Stimulated activated memory B cell treated with anti-CD40 and anti-IgM and Interleukin-4, amounts not matched to agents 10 μg/mL and 1 μg/mL and 100 μg/mL, for 72 hours (primary cell): ENCODE measurements around the gene ZNF316.
A peak's percentile ranks its signal among the peaks of the same experiment; 100 is the strongest.

ENCODE experiments used
- ATAC-seq: fragments of 150-1000 bp; cut with Tn5 transposase; 2 replicates; pipeline ENCODE4 v1.10.0; 2021
- H3K27ac Mint-ChIP-seq: one replicate; pipeline ENCODE4 v1.8.0; 2022; ENCODE audit warnings: mild to moderate bottlenecking, mixed read lengths
- H3K27me3 Mint-ChIP-seq: one replicate; pipeline ENCODE4 v1.8.0; 2022; ENCODE audit warnings: mixed read lengths
- H3K36me3 Mint-ChIP-seq: one replicate; pipeline ENCODE4 v1.8.0; 2022; ENCODE audit warnings: mixed read lengths
- H3K4me1 Mint-ChIP-seq: one replicate; pipeline ENCODE4 v1.8.0; 2022; ENCODE audit warnings: mixed read lengths
- H3K4me3 Mint-ChIP-seq: one replicate; pipeline ENCODE4 v1.8.0; 2022; ENCODE audit warnings: mild to moderate bottlenecking, moderate library complexity, mixed read lengths
- H3K9me3 Mint-ChIP-seq: one replicate; pipeline ENCODE4 v1.8.0; 2022; ENCODE audit warnings: mixed read lengths

ZNF316 gene

DNA sequence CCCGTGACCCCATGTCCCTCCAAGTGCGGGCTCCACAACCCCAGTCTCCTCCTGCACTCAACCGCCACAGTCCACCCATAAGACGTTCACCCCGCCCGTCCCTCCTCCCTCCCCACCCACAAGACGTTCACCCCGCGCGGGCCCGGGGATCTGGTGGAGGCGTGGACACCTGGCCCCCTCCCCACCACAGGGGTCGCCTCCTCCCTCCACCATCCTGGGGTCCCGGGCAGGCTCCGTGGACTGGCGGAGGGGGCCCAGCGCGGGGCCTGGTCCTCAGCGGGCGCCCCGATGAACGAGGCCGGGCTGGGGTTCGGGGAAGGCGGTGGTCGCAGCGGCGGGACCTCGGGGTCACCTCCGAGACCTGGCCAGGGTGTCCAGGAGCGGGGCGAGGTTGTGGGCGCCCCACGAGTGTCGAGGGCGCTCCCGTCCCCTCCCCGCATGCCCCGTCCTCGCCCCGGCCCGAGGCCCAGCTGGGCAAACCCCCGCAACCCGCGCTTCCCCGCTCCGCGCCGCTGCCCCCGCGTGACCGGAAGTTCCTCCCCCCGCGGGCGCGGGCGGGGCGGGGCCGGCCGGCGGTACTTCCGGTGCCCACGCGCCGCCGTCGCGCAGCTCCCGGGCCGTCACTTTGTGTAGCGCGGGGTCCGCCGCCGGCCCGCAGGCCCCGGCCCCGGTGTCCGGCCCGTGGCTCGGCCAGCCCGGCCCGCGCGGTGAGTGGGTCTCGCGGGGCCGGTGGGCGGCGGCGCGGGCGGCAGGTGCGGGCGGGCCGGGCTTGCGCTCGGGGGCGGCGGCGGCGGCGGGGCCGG is at the start of gene ZNF316:
TSS of gene ZNF316 (plus strand) at position 578 of the 803 bp plus-strand sequence. CDS start 5,092 bp downstream, outside the sequence.
- peaks cover 3% of the 10 kb centered on the region for H3K9me3 Mint-ChIP-seq
- peak; percentile 81 for ATAC-seq

GRCh38 chr7:6588566-6588965 is 48.6 kb upstream of the ZNF316 start:
- Mint-ChIP-seq H3K4me1 (peaks cover 27% of the 10 kb centered on the region), H3K36me3 (peaks cover 43% of the 10 kb centered on the region), H3K9me3 (no peaks in the 10 kb centered on the region), H3K27ac (peak overlapping the region; percentile 60), H3K27me3 (no peaks in the 10 kb centered on the region), H3K4me3 (peak overlapping the region; percentile 38)
- ATAC-seq: no peak

More for the DNA sequence above, at the start of gene ZNF316:
- H3K27ac Mint-ChIP-seq: peak within 1 kb of the TSS; percentile 84
- peaks cover 44% of the 10 kb centered on the region for H3K4me1 Mint-ChIP-seq
- H3K27me3 Mint-ChIP-seq: no peaks in the 10 kb centered on the region
- peaks cover 23% of the 10 kb centered on the region for H3K36me3 Mint-ChIP-seq
- peak within 1 kb of the TSS; percentile 88 for H3K4me3 Mint-ChIP-seq

DNA sequence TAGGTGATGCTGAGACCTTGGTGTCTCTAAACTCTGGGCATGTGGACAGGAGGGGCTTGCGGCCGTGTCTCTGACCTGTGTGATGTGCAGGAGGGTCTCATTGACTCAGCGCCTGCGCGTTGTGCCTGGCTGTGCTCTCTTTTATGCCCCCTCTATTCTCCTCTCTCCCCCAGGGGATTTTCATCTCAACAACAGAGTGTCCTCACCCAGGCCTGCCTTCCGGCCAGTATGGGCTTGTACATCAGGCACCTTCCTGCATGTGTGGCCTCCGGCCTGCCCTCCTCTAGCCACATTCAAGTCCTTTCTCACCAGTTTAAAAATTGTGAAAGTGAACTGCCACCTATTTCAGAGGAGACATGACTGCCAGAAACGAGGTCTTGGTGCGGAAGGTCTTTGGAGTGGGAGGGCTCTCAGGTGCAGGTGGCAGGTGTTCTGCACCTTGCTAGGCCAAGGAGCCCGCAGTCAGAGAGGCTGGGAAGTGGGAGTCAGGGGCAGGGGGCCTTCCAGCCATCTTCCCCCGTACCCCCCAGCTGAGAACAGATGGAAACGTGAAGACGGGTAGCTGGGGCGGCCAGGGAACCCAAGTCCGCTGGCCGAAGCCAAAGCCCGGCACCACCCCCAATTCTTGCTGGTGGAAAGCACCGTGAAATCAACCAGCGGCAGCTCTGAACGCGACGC is 47.8 kb upstream of the ZNF316 start:
- H3K4me1 Mint-ChIP-seq: peaks cover 27% of the 10 kb centered on the region
- peak overlapping the region; percentile 60 for H3K27ac Mint-ChIP-seq
- peak overlapping the region; percentile 79 for H3K4me3 Mint-ChIP-seq
- no peaks in the 10 kb centered on the region for H3K9me3 Mint-ChIP-seq
- peak; percentile 1 for ATAC-seq
- H3K36me3 Mint-ChIP-seq: peaks cover 41% of the 10 kb centered on the region
- no peaks in the 10 kb centered on the region for H3K27me3 Mint-ChIP-seq

- peaks cover 27% of the 10 kb centered on the region for H3K4me1 Mint-ChIP-seq
- peak within 1 kb of the TSS; percentile 96 for H3K4me3 Mint-ChIP-seq
- peak; percentile 96 for ATAC-seq
- H3K27me3 Mint-ChIP-seq: no peaks in the 10 kb centered on the region
- H3K9me3 Mint-ChIP-seq: no peaks in the 10 kb centered on the region
- peaks cover 38% of the 10 kb centered on the region for H3K36me3 Mint-ChIP-seq
- peak within 1 kb of the TSS; percentile 85 for H3K27ac Mint-ChIP-seq
These were observed 47.1 kb upstream of the ZNF316 start, which contains the start of gene INTS15 for GRCh38 chr7:6589829-6590644. Gene INTS15 (plus strand): TSS chr7:6590021. CDS start chr7:6590284, 263 bp downstream.

DNA sequence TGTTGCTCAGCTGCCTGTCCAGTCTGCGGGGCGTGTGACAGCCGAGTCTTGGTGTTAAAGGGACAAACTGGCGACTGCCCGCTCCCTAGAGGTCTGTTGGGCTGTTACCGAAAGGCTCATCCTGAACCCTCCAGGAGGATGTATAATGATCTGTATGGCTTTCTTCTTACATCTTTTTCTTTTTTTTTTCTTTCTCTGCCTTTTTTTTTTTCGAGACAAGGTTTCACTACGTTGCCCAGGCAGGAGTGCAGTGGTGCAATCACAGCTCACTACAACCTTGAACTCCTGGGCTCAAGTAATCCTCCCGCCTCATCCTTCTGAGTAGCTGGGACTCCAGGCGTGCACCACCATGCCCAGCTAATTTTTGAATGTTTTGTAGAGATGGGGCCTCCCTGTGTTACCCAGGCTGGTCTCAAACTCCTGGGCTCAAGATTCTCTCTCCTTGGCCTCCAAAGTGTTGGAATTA is 46.4 kb upstream of the ZNF316 start:
- no peaks in the 10 kb centered on the region for H3K9me3 Mint-ChIP-seq
- H3K27me3 Mint-ChIP-seq: no peaks in the 10 kb centered on the region
- H3K27ac Mint-ChIP-seq: peak overlapping the region; percentile 85
- H3K36me3 Mint-ChIP-seq: peaks cover 39% of the 10 kb centered on the region
- peak overlapping the region; percentile 96 for H3K4me3 Mint-ChIP-seq
- H3K4me1 Mint-ChIP-seq: peaks cover 27% of the 10 kb centered on the region
- no peak for ATAC-seq

DNA sequence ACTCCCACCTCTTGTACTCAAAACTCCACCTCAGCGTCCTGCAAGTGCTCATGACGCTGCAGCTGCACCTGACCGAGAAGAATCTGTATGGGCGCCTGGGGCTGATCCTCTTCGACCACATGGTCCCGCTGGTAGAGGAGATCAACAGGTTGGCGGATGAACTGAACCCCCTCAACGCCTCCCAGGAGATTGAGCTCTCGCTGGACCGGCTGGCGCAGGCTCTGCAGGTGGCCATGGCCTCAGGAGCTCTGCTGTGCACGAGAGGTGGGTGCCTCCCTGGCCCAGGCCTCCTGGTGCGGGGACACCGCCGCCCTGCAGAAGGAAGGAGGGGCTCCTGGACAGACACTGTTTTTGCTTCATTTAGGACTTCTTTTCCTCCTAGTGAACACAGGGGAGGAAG is 37.0 kb upstream of the ZNF316 start:
- H3K27ac Mint-ChIP-seq: no peak overlapping the region
- H3K27me3 Mint-ChIP-seq: no peaks in the 10 kb centered on the region
- H3K4me1 Mint-ChIP-seq: peaks cover 11% of the 10 kb centered on the region
- ATAC-seq: no peak
- H3K36me3 Mint-ChIP-seq: peaks cover 76% of the 10 kb centered on the region
- no peaks in the 10 kb centered on the region for H3K9me3 Mint-ChIP-seq
- no peak overlapping the region for H3K4me3 Mint-ChIP-seq

DNA sequence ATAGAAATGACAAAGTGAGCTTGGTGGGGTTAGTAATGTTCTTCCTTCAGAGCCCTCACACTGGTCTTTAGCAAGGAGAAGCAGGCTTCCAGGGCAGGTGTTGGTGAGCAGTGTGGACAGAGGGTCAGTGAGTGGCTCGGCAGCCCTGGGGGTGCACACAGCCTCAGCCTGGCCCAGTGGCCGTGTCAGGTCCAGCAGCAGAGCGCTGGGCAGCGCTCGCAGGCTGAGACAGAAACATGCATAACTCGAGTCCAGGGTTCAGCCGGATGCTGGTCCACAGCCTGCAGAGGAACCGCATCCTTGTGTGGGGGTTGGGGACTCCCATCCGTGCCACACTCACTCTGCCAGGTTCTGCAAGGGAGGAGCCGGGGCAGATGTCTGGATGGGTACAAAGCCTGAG is 32.7 kb upstream of the ZNF316 start:
- Mint-ChIP-seq H3K4me3 (no peak overlapping the region), H3K27me3 (no peaks in the 10 kb centered on the region), H3K27ac (no peak overlapping the region), H3K4me1 (peaks cover 14% of the 10 kb centered on the region), H3K9me3 (no peaks in the 10 kb centered on the region), H3K36me3 (peaks cover 57% of the 10 kb centered on the region)
- no peak for ATAC-seq

DNA sequence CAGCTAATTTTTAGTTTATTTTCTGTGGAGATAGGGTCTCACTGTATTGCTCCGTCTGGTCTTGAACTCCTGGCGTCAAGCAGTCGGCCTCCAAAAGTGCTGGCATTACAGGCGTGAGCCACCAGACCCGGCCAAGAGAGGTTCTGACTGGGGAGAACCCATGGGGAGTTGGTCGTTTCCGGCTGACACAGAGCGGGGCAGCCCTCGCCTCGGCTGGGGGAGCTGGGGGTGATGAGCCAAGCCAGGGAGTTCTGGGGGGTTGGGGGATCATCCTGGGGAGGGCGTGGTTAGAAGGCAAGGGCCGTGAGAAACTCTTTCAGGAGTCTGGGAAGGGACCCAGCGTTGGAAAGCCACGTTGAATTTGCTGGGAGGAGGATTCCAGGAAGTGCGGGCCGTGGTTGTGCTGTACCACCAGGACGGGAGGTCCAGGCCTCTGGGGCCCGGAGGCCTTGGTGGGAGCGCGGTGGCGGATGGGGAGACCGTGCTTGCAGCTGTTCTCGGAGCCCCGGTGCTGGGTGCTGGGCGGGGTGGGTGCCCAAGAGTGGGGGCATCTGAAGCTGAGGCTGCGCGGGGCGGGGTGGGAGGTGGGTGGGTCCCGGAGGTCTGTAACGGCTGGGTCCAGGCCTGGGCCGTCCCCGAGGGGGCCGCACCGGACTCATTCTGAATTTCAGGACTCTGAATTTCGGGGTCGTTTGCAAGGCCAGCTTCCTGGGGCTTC is 30.1 kb upstream of the ZNF316 start:
- Mint-ChIP-seq H3K9me3 (no peaks in the 10 kb centered on the region), H3K4me3 (no peak overlapping the region), H3K27me3 (no peaks in the 10 kb centered on the region), H3K36me3 (peaks cover 44% of the 10 kb centered on the region), H3K4me1 (peaks cover 20% of the 10 kb centered on the region), H3K27ac (no peak overlapping the region)
- peak; percentile 56 for ATAC-seq

DNA sequence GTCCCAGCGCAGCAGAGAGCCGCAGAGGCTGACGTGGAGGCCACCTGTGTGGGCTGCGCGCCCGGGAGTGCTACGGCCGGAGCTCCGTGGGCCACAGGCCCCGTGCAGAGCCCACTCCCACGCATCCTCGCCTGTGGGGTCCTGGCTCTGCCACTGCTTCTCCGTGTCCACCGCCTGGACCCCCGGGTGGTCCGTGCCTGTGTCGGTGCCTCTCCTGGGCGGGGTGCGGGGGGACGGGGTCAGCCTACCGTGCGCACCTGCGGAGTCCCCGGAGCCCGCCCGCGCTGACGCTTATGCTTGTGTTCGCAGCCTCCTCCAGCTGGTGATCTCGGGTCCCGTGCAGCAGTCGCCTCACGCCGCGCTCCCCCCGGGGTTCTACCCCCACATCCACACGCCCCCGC is 29.5 kb upstream of the ZNF316 start:
- peaks cover 38% of the 10 kb centered on the region for H3K36me3 Mint-ChIP-seq
- H3K4me3 Mint-ChIP-seq: no peak overlapping the region
- H3K9me3 Mint-ChIP-seq: no peaks in the 10 kb centered on the region
- peak; percentile 73 for ATAC-seq
- H3K27me3 Mint-ChIP-seq: no peaks in the 10 kb centered on the region
- H3K4me1 Mint-ChIP-seq: peaks cover 15% of the 10 kb centered on the region
- no peak overlapping the region for H3K27ac Mint-ChIP-seq

DNA sequence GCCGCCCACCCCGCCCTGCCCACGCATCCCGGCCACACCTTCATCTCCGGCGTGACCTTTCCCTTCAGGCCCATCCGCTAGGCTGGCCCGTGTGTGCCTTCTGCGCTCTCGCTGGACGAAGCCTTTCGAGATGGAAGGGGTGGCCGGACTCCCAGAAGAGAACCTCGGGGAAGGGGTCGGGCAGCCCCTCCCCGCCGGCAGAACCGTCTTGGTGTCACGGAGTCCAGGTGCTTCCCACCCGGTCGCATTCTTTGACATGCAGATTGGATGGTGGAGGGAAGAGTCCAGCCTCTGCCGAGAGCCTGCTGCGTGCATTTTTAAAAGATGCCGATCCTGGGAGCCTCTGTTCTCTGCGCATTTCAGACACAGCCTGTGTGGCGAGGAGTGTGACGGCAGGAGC is 29.0 kb upstream of the ZNF316 start:
- H3K4me3 Mint-ChIP-seq: no peak overlapping the region
- ATAC-seq: no peak
- H3K36me3 Mint-ChIP-seq: peaks cover 38% of the 10 kb centered on the region

DNA sequence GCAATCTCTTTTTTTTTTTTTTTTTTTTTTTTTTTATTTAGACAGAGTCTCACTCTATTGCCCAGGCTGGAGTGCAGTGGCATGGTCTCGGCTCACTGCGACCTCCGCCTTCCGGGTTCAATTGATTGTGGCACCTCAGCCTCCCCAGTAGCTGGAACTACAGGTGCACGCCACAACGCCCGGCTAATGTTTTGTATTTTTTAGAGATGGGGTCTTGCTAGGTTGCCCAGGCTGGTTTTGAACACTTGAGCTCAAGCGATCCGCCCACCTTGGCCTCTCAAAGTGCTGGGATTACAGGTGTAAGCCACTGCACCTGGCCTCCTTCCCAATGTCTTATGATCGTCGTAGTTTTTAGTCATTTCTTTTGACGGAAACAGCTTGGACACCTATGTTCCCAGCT is 28.3 kb upstream of the ZNF316 start:
- Mint-ChIP-seq H3K9me3 (no peaks in the 10 kb centered on the region), H3K27ac (no peak overlapping the region), H3K4me3 (no peak overlapping the region), H3K27me3 (no peaks in the 10 kb centered on the region), H3K4me1 (peaks cover 15% of the 10 kb centered on the region), H3K36me3 (peaks cover 38% of the 10 kb centered on the region)
- ATAC-seq: no peak

More for the DNA sequence above, 29.0 kb upstream of the ZNF316 start:
- Mint-ChIP-seq H3K27me3 (no peaks in the 10 kb centered on the region), H3K4me1 (peaks cover 15% of the 10 kb centered on the region), H3K9me3 (no peaks in the 10 kb centered on the region), H3K27ac (no peak overlapping the region)

GRCh38 chr7:6612819-6613218 is 24.3 kb upstream of the ZNF316 start:
- Mint-ChIP-seq H3K36me3 (peaks cover 5% of the 10 kb centered on the region), H3K27me3 (peaks cover 8% of the 10 kb centered on the region), H3K4me1 (peaks cover 13% of the 10 kb centered on the region), H3K9me3 (no peaks in the 10 kb centered on the region), H3K4me3 (no peak overlapping the region), H3K27ac (no peak overlapping the region)
- ATAC-seq: no peak

- Mint-ChIP-seq H3K27me3 (peaks cover 8% of the 10 kb centered on the region), H3K9me3 (no peaks in the 10 kb centered on the region), H3K36me3 (peaks cover 5% of the 10 kb centered on the region), H3K27ac (no peak overlapping the region), H3K4me3 (no peak overlapping the region), H3K4me1 (peaks cover 13% of the 10 kb centered on the region)
- no peak for ATAC-seq
These were observed 23.4 kb upstream of the ZNF316 start for GRCh38 chr7:6613706-6614105.

- peak; percentile 62 for ATAC-seq
These were observed 22.0 kb upstream of the ZNF316 start, which contains the start of gene ZNF853 for GRCh38 chr7:6614953-6615722. Gene ZNF853 (plus strand): TSS chr7:6615610. CDS start chr7:6616175, 565 bp downstream.

More at GRCh38 chr7:6614953-6615722, 22.0 kb upstream of the ZNF316 start, which contains the start of gene ZNF853:
- H3K27me3 Mint-ChIP-seq: peaks cover 8% of the 10 kb centered on the region
- H3K9me3 Mint-ChIP-seq: no peaks in the 10 kb centered on the region
- peak within 1 kb of the TSS; percentile 73 for H3K4me3 Mint-ChIP-seq
- H3K27ac Mint-ChIP-seq: peak within 1 kb of the TSS; percentile 68
- H3K4me1 Mint-ChIP-seq: peaks cover 22% of the 10 kb centered on the region
- peaks cover 5% of the 10 kb centered on the region for H3K36me3 Mint-ChIP-seq
